ELF-1 (cell line): ENCODE data around the gene WWP2.

Experiments
- DNase-seq: peaks from one replicate; pipeline ENCODE4 v3.0.0-alpha.2; 2016; ENCODE audit warnings: low read depth, low spot score

Gene WWP2

GRCh38 chr16:69858191-69859104 lies 96.3 kb downstream of the WWP2 start:
- no peak for DNase-seq

- peak; percentile 64 for DNase-seq
Observed at GRCh38 chr16:69859105-69859989, 97.2 kb downstream of the WWP2 start.

DNA sequence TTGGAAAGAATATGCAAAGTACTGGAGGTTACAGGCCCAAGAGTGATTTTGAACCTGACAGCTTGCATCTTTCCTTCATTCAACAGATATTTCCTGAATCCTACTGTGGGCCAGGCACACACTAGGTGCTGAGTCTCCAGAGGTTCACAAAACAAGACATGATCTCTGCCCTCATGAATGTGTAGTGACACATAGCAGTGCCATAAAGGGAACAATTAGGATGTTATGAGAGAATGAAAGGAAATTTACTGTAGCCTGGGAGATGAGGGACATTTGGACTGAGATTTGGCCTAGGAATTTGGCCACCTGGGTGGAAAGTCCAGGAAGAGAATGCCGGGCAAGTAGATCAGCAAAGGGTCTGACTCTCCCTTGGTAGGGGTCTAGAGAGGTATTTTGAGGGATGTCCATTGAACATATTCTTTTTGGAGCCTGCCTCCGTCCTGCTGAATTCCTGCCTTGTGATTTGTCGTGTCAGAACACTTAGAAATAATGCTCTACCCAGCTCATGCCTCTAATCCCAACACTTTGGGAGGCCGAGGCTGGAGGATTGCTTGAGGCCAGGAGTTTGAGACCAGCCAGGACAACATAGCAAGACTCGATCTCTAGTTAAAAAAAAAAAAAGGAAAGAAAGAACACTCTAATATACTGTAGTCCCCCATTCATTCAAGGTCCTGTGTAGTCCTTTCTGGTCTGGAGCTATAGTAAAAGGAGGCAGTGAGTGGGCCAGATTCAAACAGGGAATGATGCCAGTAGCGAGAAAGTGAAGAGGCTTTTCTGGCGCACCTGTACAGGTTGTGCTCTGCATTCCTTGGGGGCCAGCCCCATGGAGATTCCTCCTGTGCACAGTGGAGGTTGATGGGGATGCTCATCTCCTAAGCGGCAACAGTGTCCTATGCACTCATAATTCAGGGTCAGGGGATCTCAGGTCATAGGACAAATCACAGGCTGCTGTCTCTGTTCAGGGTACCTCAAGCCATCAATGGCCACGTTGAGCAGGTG lies 98.4 kb downstream of the WWP2 start:
- no peak for DNase-seq

DNA sequence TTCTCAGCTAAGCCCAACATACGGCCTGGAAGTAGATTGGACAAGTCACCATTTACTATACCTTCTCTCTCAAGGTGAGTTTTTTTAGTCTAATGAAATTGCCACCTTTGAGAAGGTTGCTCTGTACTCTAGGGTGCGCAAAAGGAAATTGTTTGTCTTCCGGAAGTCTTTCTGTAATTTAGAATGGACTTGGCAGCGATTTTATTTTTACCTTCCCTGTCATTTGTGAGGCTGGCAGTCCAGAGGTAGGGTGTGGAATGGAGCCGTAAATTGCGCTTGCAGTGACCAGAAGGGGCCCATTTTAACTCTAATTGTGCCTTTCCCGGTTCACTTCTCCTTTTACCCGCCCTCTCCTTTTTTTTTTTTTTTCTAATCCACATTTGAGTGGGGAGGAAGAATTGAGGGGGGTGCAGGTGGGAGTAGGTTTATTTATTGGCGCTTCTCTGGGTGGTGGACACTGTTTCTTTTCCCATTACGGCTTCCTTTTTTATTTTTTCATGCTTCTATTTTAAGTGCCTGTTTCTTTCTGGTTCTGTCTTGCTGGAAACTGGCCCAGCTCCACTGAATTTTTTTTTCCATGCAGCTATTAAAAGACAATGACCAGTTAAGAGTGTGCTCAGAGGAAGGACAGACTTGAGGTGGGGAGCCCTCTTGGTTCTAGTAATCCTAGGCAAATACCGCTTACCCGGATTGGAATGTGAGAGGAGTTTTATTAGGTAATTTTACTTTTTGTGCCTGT lies 99.3 kb downstream of the WWP2 start:
- DNase-seq = no peak

DNA sequence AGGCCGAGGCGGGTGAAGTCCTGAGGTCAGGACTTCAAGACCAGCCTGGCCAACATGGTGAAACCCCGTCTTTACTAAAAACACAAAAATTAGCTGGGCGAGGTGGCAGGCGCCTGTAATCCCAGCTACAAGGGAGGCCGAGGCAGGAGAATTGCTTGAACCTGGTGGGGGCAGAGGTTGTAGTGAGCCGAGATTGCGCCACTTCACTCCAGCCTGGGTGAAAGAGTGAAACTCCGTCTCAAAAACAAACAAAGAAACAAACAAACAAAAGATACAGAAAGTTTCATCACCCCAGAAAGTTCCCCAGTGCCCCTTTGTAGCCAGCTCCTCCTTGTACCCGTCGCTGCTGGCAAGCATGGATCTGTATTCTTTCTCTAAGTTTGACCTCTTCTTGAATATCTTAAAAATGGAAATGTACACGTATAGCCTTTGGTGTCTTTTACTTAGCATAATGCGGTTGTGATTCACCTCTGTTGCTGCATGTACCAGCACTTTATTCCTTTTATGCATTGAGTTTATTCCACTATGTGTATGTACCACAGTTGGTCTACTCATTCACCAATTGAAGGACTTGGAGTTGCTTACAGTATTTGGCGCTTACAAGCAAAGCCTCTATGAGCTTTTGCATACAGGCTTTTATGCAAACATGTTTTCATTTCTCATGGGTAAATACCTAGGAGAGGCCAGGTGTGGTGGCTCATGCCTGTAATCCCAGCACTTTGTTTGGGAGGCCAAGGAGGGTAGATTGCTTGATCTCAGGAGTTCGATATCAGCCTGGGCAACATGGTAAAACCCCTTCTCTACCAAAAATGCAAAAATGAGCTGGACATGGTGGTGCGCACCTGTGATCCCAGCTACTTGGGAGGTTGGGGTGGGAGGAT lies 101.5 kb downstream of the WWP2 start:
- no peak for DNase-seq

- peak; percentile 45 for DNase-seq
Observed at GRCh38 chr16:69865701-69866100, 103.6 kb downstream of the WWP2 start.

GRCh38 chr16:69867784-69868560 lies 105.8 kb downstream of the WWP2 start:
- DNase-seq = no peak

- DNase-seq = no peak
Observed at GRCh38 chr16:69870761-69871160, 108.6 kb downstream of the WWP2 start.

- DNase-seq = no peak
Observed at GRCh38 chr16:69871708-69872107, 109.6 kb downstream of the WWP2 start.

DNA sequence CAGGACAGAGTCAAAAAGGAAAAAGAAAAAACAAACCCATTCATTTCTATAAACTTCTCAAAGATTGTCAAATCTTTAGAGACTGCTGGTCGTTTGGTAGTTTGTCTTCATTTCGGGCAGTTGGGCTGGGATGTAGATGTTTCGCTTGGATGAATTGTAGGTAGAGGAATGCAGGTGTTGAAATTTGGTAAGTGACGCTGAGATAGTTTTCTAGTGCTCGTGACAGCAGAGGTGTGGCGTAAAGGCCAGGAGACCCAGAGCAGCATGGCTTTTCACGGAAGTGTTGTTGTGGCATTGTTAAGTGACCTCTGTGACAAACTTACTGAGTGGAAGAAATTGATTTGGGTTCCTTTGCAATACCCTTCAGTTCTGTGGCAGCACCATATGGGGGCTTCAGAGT lies 110.8 kb downstream of the WWP2 start:
- no peak for DNase-seq

DNA sequence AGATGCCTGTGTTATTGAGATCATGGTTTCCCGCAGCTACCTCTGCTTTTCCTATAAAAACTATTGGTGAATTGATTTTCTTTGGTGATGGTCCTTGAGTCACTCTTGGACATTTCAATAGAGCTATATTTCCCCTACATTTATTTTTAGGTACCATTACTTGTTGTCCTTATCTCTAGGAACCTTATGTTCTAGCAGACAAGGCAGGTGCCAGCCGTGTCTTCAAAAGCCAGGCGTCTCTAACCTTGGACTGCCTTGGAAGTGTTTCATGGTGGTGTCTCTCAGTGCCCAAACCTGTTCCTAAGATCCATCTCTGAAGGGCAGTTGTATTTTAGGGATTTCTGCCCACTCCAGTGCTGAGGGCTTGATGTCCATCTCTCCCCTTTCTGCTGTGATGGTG lies 111.7 kb downstream of the WWP2 start:
- no peak for DNase-seq

GRCh38 chr16:69874271-69874670 lies 112.1 kb downstream of the WWP2 start:
- no peak for DNase-seq

DNA sequence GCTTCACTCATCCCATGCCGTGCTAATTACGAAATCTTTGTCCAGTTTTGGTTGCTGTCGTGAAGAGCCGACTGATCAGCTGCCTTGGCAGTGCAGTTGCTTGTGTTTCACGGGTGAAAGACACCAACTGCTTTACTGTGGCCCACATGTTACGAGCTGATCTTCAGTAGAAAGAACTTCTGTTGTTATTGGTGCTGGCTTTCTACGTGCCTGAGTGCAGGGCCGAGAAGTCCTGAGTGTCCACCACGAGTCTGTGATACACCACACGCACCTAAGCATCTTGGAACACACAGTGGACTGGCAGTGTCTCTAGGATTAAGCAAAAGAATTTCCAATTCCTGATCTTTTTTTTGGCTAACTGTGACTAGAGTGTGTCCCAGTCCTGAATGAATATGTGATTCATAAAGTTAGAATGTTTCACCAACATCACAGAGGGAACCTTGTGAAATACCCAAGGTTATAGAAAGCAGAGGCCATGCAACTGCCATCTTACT lies 118.6 kb downstream of the WWP2 start:
- DNase-seq = no peak

DNA sequence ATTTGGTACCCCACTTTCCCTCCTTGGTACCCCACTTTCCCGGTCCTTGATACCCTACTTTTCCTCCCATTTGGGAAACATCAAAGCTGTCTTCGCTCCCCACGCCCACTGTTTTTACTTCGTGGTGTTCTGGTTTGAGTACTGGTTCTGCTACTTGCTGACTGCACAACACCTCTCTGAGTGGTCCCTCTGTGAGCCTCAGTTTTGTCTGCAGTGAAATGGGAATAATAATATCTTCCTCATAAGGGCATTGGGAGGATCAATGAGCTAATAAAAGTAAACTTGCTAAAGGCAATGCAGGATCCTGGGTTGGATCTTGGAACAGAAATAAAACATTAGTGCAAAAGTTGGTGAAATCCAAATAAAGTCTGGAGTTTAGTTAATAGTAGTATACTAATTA lies 119.0 kb downstream of the WWP2 start:
- DNase-seq = no peak

DNA sequence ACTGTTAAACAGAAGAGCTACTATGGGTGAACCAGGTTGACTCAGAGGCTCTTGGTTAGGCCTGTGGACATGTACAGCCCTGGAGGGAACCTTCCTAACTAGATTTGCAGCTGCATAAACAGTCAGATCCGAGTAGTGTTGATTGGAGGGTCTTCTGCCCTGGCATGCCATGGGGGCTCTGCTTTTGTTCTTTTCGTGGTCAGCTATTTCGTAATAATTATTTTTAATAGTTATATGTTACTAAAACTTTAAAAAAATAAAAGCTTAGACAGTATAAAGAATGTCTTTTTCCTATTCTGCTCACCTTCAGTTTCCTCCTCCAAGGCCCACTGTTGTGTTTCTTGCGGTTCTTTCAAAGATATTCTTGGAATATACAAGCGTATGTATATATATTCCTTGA lies 121.6 kb downstream of the WWP2 start:
- DNase-seq = no peak

- DNase-seq = no peak
Observed at GRCh38 chr16:69885722-69886121, 123.6 kb downstream of the WWP2 start.

GRCh38 chr16:69886726-69887125 lies 124.6 kb downstream of the WWP2 start:
- no peak for DNase-seq

DNA sequence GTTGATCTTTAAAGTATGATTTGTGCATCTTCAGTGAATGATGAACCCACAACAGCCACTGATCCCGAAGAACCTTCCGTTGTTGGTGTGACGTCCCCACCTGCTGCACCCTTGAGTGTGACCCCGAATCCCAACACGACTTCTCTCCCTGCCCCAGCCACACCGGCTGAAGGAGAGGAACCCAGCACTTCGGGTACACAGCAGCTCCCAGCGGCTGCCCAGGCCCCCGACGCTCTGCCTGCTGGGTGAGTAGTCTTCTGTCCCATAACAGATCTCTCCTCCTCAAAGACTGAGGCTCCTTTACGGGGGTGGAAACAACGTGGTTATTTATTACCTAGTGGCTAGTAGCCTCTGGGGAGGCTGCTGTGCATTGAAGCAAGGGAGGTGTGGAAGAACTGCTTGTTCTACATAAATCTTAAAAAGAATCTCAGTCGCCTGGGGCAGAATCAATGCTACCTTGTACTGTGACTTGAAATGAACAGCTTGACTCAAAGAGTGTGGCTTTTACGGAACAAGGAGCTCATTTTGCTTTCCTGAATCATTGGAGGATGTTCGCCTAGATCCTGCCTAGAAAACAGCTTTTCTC lies 126.0 kb downstream of the WWP2 start:
- peak; percentile 34 for DNase-seq
